ENCODE results near the gene GPC4. TPM values are rescaled to one million over a fixed set of nuclear protein-coding genes. Genes with fewer than 3 reads are reported as not detected.

The GPC4 gene
- total RNA-seq, 1 experiment from 2014 or later: 1.2 TPM

GRCh38 chrX:133269168-133269567 lies 146.1 kb downstream of the GPC4 start:
- H3K4me3 ChIP-seq (ENCODE audit: low read depth, low read length): no peak overlapping the region
- TF ChIP-seq CTCF (IDR thresholded peaks at IDR 0.05; ENCODE audit: insufficient read depth in 1 of 2, low read depth in 1 of 2, low read length in 1 of 2, severe bottlenecking in 1 of 2, unreplicated experiment in 1 of 2): no peak
- H3K27me3 ChIP-seq (replicated peaks; ENCODE audit: control insufficient read depth, insufficient read depth, low read length): no peaks in the 10 kb centered on the region
- Mint-ChIP-seq H3K27me3 (ENCODE audit: insufficient read depth, unreplicated experiment) (no peaks in the 10 kb centered on the region), H3K4me3 (ENCODE audit: unreplicated experiment) (no peak overlapping the region), H3K27ac (ENCODE audit: unreplicated experiment) (no peak overlapping the region), H3K4me1 (ENCODE audit: low read depth, unreplicated experiment) (no peaks in the 10 kb centered on the region), H3K36me3 (ENCODE audit: insufficient read depth, unreplicated experiment) (no peaks in the 10 kb centered on the region), H3K9me3 (ENCODE audit: unreplicated experiment) (no peaks in the 10 kb centered on the region)
- H3K4me1 ChIP-seq: peaks cover 11% of the 10 kb centered on the region; the same call in 1 of the 2 replicates
- no TSS peak for BruUV-seq (replicated peaks)
- H3K9me3 ChIP-seq: no peaks in the 10 kb centered on the region
- H3K36me3 ChIP-seq (ENCODE audit: control insufficient read depth, insufficient read depth, low read length): no peaks in the 10 kb centered on the region
- DNase-seq: no peak
- POLR2A ChIA-PET: no interaction called here
- intact Hi-C loops (cut with micrococcal nuclease; ENCODE audit: unreplicated experiment): no loop called here
- CTCF ChIA-PET: no interaction called here

- intact Hi-C loops (cut with micrococcal nuclease; ENCODE audit: unreplicated experiment): no loop called here
Observed at GRCh38 chrX:133267621-133268020, 147.7 kb downstream of the GPC4 start.

GRCh38 chrX:133265331-133265730 lies 150.0 kb downstream of the GPC4 start:
- H3K36me3 ChIP-seq (ENCODE audit: control insufficient read depth, insufficient read depth, low read length): no peaks in the 10 kb centered on the region
- Mint-ChIP-seq H3K9me3 (ENCODE audit: unreplicated experiment) (no peaks in the 10 kb centered on the region), H3K36me3 (ENCODE audit: insufficient read depth, unreplicated experiment) (no peaks in the 10 kb centered on the region), H3K27me3 (ENCODE audit: insufficient read depth, unreplicated experiment) (no peaks in the 10 kb centered on the region), H3K4me1 (ENCODE audit: low read depth, unreplicated experiment) (no peaks in the 10 kb centered on the region), H3K4me3 (ENCODE audit: unreplicated experiment) (no peak overlapping the region), H3K27ac (ENCODE audit: unreplicated experiment) (no peak overlapping the region)
- no peak for TF ChIP-seq CTCF (IDR thresholded peaks at IDR 0.05; ENCODE audit: insufficient read depth in 1 of 2, low read depth in 1 of 2, low read length in 1 of 2, severe bottlenecking in 1 of 2, unreplicated experiment in 1 of 2)
- no TSS peak for BruUV-seq (replicated peaks)
- no peaks in the 10 kb centered on the region for H3K9me3 ChIP-seq
- peak; percentile 34 to 62 for DNase-seq
- no peak overlapping the region for H3K4me3 ChIP-seq (ENCODE audit: low read depth, low read length)
- intact Hi-C loops (cut with micrococcal nuclease; ENCODE audit: unreplicated experiment): no loop called here
- no peaks in the 10 kb centered on the region for H3K27me3 ChIP-seq (replicated peaks; ENCODE audit: control insufficient read depth, insufficient read depth, low read length)
- ChIA-PET CTCF (no interaction called here), POLR2A (no interaction called here)
- H3K4me1 ChIP-seq: peaks cover 11% of the 10 kb centered on the region; the same call in 1 of the 2 replicates

More at GRCh38 chrX:133267621-133268020, 147.7 kb downstream of the GPC4 start:
- TF ChIP-seq CTCF (IDR thresholded peaks at IDR 0.05; ENCODE audit: insufficient read depth in 1 of 2, low read depth in 1 of 2, low read length in 1 of 2, severe bottlenecking in 1 of 2, unreplicated experiment in 1 of 2): no peak
- H3K27ac Mint-ChIP-seq (ENCODE audit: unreplicated experiment): no peak overlapping the region
- ChIA-PET POLR2A (no interaction called here), CTCF (interaction anchor here (0.6 kb wide), 1 partner anchor 636 kb away, joined by 4 read pairs; no protein-coding TSS in a partner anchor)
- DNase-seq: no peak
- H3K4me3 Mint-ChIP-seq (ENCODE audit: unreplicated experiment): no peak overlapping the region
- Histone ChIP-seq H3K9me3 (no peaks in the 10 kb centered on the region), H3K36me3 (ENCODE audit: control insufficient read depth, insufficient read depth, low read length) (no peaks in the 10 kb centered on the region), H3K27me3 (replicated peaks; ENCODE audit: control insufficient read depth, insufficient read depth, low read length) (no peaks in the 10 kb centered on the region), H3K4me3 (ENCODE audit: low read depth, low read length) (no peak overlapping the region), H3K4me1 (peaks cover 11% of the 10 kb centered on the region; the same call in 1 of the 2 replicates)
- no peaks in the 10 kb centered on the region for H3K36me3 Mint-ChIP-seq (ENCODE audit: insufficient read depth, unreplicated experiment)
- no TSS peak for BruUV-seq (replicated peaks)
- H3K9me3 Mint-ChIP-seq (ENCODE audit: unreplicated experiment): no peaks in the 10 kb centered on the region
- no peaks in the 10 kb centered on the region for H3K4me1 Mint-ChIP-seq (ENCODE audit: low read depth, unreplicated experiment)
- no peaks in the 10 kb centered on the region for H3K27me3 Mint-ChIP-seq (ENCODE audit: insufficient read depth, unreplicated experiment)
